PC-9 (cell line): Measurements from ENCODE around the gene SPEM2. TPM values are rescaled to one million over a fixed set of nuclear protein-coding genes. Genes with fewer than 3 reads are reported as not detected.

ENCODE experiments used
- BruUV-seq: library from RNA; stranded (reverse); fragments of 400-500 nt; replicated peaks from 2 replicates; lab custom pipeline; 2021; lab: Mats Ljungman, UMichigan
- CTCF ChIA-PET: fragments of 300-600 bp; sonication (Branson Sonifier 250); formaldehyde crosslinking; loops from one replicate; lab custom pipeline; 2022; ENCODE audit warnings: antibody characterized with exemption; lab: Charles Lee
- POLR2A ChIA-PET: fragments of 300-600 bp; sonication (Branson Sonifier 250); formaldehyde crosslinking; loops from one replicate; lab custom pipeline; 2022; ENCODE audit warnings: antibody characterized with exemption; ENCODE audit not compliant: unreplicated experiment; lab: Charles Lee
- DNase-seq, 2 experiments: peaks; one replicate each; pipeline versions ENCODE4 v3.0.0 to v3.0.0-alpha.2; 2015 to 2022; ENCODE audit warnings: mixed read lengths in 1 of 2
- H2AFZ ChIP-seq: fragments of 200-600 bp; sonication (generic); 2 replicates; pipeline ENCODE4 v1.8.1; 2017; ENCODE audit warnings: antibody characterized with exemption
- H3F3A ChIP-seq: fragments of 200-600 bp; sonication (generic); 2 replicates; pipeline ENCODE4 v1.8.1; 2017; ENCODE audit warnings: antibody characterized with exemption, mild to moderate bottlenecking, low read depth; ENCODE audit not compliant: insufficient read depth
- H3K27ac ChIP-seq: fragments of 200-600 bp; sonication (generic); 2 replicates; pipeline ENCODE4 v1.6.1; 2016; ENCODE audit warnings: mixed run types
- H3K27me3 ChIP-seq: fragments of 200-600 bp; sonication (generic); 2 replicates; pipeline ENCODE4 v1.6.1; 2016; ENCODE audit warnings: low read depth, mixed run types; ENCODE audit not compliant: insufficient read depth
- H3K36me3 ChIP-seq: fragments of 200-600 bp; sonication (generic); 2 replicates; pipeline ENCODE4 v1.6.1; 2016; ENCODE audit warnings: low read depth, mixed run types
- H3K4me1 ChIP-seq: fragments of 200-600 bp; sonication (generic); replicated peaks from 2 replicates; pipeline ENCODE4 v1.6.1; 2016; ENCODE audit warnings: mixed run types; ENCODE audit not compliant: insufficient read depth
- H3K4me2 ChIP-seq: fragments of 200-600 bp; sonication (generic); 2 replicates; pipeline ENCODE4 v1.6.1; 2017; ENCODE audit warnings: mixed run types
- H3K4me3 ChIP-seq: fragments of 200-600 bp; sonication (generic); 2 replicates; pipeline ENCODE4 v1.6.1; 2016; ENCODE audit warnings: mixed run types
- H3K79me2 ChIP-seq: fragments of 200-600 bp; sonication (generic); 2 replicates; pipeline ENCODE4 v1.6.1; 2017; ENCODE audit warnings: low read depth, mixed run types
- H3K9me2 ChIP-seq: fragments of 200-600 bp; sonication (generic); 2 replicates; pipeline ENCODE4 v1.8.1; 2017; ENCODE audit warnings: mild to moderate bottlenecking; ENCODE audit not compliant: insufficient read depth
- H3K9me3 ChIP-seq: fragments of 200-600 bp; sonication (generic); 2 replicates; pipeline ENCODE4 v1.8.1; 2016; ENCODE audit warnings: low read depth; ENCODE audit not compliant: insufficient read depth
- H4K20me1 ChIP-seq: fragments of 200-600 bp; sonication (generic); 2 replicates; pipeline ENCODE4 v1.8.1; 2017; ENCODE audit not compliant: insufficient read depth
- EZH2 ChIP-seq: fragments of 200-600 bp; sonication (generic); IDR thresholded peaks from 2 replicates; pipeline ENCODE4 v1.8.0; 2017; ENCODE audit warnings: antibody characterized with exemption, low read depth
- intact Hi-C: fragments of 100-400 bp; cut with micrococcal nuclease; formaldehyde crosslinking; loops from one replicate; pipeline ENCODE4 v1.10.0; 2022; ENCODE audit not compliant: unreplicated experiment
- total RNA-seq: library from RNA; stranded (reverse); gene quantifications from 2 replicates; pipeline ENCODE4 v1.2.3, GENCODE V29; 2021
- TF ChIP-seq, protein P1 (sequence below): fragments of 200-600 bp; sonication (generic); conservative IDR thresholded peaks from 2 replicates; pipeline ENCODE4 v1.6.1; 2017; ENCODE audit warnings: mixed run types, antibody characterized with exemption, mild to moderate bottlenecking, moderate library complexity

Gene SPEM2
- total RNA-seq, 1 experiment from 2014 or later, result 0.50 TPM

DNA sequence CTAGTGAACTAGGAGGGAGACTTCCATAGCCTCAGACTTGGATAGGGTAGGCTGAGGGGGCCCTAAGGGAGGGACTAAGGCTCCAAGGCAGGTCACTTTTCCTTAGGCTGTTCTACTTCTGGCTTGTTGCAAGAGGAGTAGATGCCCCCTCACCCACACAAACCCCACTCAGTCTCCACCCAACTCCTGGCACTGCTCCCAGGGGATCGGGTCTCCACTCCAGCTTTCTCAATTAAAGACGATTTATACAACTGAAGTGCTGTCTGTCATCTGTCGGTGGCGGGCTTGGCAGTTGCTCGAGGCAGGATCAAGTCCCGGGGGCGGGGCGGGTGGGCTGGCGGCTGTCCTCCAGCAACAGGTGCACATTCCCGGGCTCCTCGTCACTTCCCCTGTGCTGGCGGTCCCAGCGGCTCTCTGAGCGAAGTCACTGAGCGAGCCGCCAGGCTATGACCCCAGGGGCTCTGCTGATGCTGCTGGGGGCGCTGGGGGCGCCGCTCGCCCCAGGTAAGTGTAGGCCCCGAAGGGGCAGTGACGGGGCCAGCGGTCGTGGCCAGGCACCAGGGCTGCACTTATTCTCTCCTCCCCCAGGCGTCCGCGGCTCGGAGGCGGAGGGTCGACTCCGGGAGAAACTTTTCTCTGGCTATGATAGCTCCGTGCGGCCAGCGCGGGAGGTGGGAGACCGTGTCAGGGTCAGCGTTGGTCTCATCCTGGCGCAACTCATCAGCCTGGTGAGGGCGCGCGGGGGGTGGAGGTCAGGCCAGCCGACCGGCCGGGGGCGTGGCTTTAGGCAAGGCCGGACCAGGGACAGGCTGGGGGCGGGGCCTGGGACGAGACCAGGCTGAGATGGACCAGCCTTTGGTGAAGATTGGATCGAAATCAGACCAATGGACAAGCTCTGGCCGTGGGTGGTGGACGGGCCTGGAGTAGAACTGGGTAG, 19.5 kb downstream of the SPEM2 start, which contains the start of gene CHRNB1:
Gene CHRNB1 (plus strand): TSS at position 380 of the 937 bp plus-strand sequence. CDS start 67 bp downstream, at position 447.
- H3K4me2 ChIP-seq, result peak within 1 kb of the TSS; percentile 81
- CTCF ChIA-PET, result interaction anchor here (0.5 to 1.1 kb wide), 4 partner anchors 47 to 144 kb away, joined by 3 to 6 read pairs (median 4); no protein-coding TSS in a partner anchor
- no TSS peak for BruUV-seq

DNA sequence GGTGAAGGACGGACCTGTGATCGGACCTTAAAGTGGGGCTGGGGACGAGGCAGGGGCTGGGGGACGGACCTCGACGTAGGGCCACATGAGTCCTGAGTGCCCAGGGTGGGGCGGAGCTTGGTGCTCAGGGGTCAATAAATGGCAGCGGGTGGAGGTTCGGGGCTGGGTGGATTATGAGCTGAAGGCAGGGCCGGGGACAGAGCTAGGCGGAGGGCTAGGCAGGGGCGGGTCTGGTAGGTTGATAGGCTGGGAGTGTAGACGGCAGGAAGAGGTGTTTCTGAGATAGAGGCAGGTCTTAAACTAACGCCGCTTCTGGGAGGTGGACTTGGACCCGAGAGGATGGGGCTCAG, 20.2 kb downstream of the SPEM2 start:
- Histone ChIP-seq H3K27ac (peak overlapping the region; percentile 75), H3K4me3 (peak overlapping the region; percentile 71), H3K9me2 (no peaks in the 10 kb centered on the region), H3K9me3 (no peaks in the 10 kb centered on the region), H3K36me3 (no peaks in the 10 kb centered on the region), H3K4me1 (peaks cover 17% of the 10 kb centered on the region), H3K27me3 (no peaks in the 10 kb centered on the region), H3K4me2 (peak overlapping the region; percentile 81), H4K20me1 (no peaks in the 10 kb centered on the region), H2AFZ (peak overlapping the region; percentile 81; the same call in 1 of the 2 replicates), H3F3A (peaks cover 9% of the 10 kb centered on the region; the same call in 1 of the 2 replicates), H3K79me2 (no peaks in the 10 kb centered on the region)
- intact Hi-C loops, result loop anchor here (1.0 to 2.0 kb wide), 2 partner anchors 31 to 39 kb away; partner anchors contain the start of gene POLR2A
- POLR2A ChIA-PET, result interaction anchor here (0.5 to 1.4 kb wide), 12 partner anchors 9 to 219 kb away, joined by 3 to 12 read pairs (median 4); partner anchors contain the start of genes SOX15, TMEM102 and TMEM256
- CTCF ChIA-PET, result interaction anchor here (0.6 to 1.1 kb wide), 3 partner anchors 9 to 116 kb away, joined by 3 to 5 read pairs (median 5); no protein-coding TSS in a partner anchor
- DNase-seq, result peak; percentile 66 to 92
- BruUV-seq, result no TSS peak
- TF ChIP-seq EZH2, result no peak
- TF ChIP-seq, protein P1, sequence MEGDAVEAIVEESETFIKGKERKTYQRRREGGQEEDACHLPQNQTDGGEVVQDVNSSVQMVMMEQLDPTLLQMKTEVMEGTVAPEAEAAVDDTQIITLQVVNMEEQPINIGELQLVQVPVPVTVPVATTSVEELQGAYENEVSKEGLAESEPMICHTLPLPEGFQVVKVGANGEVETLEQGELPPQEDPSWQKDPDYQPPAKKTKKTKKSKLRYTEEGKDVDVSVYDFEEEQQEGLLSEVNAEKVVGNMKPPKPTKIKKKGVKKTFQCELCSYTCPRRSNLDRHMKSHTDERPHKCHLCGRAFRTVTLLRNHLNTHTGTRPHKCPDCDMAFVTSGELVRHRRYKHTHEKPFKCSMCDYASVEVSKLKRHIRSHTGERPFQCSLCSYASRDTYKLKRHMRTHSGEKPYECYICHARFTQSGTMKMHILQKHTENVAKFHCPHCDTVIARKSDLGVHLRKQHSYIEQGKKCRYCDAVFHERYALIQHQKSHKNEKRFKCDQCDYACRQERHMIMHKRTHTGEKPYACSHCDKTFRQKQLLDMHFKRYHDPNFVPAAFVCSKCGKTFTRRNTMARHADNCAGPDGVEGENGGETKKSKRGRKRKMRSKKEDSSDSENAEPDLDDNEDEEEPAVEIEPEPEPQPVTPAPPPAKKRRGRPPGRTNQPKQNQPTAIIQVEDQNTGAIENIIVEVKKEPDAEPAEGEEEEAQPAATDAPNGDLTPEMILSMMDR, result no peak

More for the DNA sequence above, 19.5 kb downstream of the SPEM2 start, which contains the start of gene CHRNB1:
- intact Hi-C loops, result loop anchor here (1.0 to 2.0 kb wide), 2 partner anchors 32 to 39 kb away; partner anchors contain the start of gene POLR2A
- Histone ChIP-seq H3K4me1 (peaks cover 12% of the 10 kb centered on the region), H4K20me1 (no peaks in the 10 kb centered on the region), H3K9me2 (no peaks in the 10 kb centered on the region), H3K79me2 (no peaks in the 10 kb centered on the region), H3K27ac (peak within 1 kb of the TSS; percentile 75), H3K4me3 (peak within 1 kb of the TSS; percentile 71), H3K36me3 (no peaks in the 10 kb centered on the region), H3K9me3 (no peaks in the 10 kb centered on the region), H2AFZ (peak within 1 kb of the TSS; percentile 81), H3F3A (peaks cover 3% of the 10 kb centered on the region; the same call in 1 of the 2 replicates), H3K27me3 (no peaks in the 10 kb centered on the region)
- POLR2A ChIA-PET, result interaction anchor here (0.5 to 1.5 kb wide), 10 partner anchors 10 to 220 kb away, joined by 3 to 12 read pairs (median 4); partner anchors contain the start of genes CD68, SOX15, TMEM102 and TMEM256
- peak; percentile 70 to 94 for DNase-seq
- TF ChIP-seq, protein P1, result no peak
- no peak for TF ChIP-seq EZH2

DNA sequence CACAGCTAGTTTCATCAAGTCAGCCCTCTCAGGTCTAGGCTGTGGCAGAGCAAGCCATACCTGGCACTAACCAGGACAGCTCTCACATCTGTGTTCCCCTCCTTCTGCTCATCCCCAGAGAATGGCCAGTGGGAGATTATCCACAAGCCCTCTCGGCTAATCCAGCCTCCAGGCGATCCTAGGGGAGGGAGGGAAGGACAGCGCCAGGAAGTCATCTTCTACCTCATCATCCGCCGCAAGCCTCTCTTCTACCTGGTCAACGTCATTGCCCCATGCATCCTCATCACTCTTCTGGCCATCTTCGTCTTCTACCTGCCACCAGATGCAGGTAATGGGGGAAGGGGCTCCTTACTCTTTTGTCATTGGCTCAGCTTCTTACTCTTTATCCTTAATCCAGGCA, 23.0 kb downstream of the SPEM2 start:
- Histone ChIP-seq H4K20me1 (no peaks in the 10 kb centered on the region), H2AFZ (no peak overlapping the region), H3K27ac (no peak overlapping the region), H3K9me3 (no peaks in the 10 kb centered on the region), H3K4me1 (peaks cover 17% of the 10 kb centered on the region), H3K27me3 (no peaks in the 10 kb centered on the region), H3K4me2 (no peak overlapping the region), H3K36me3 (no peaks in the 10 kb centered on the region), H3K9me2 (no peaks in the 10 kb centered on the region), H3K79me2 (no peaks in the 10 kb centered on the region), H3F3A (peaks cover 13% of the 10 kb centered on the region; the same call in 1 of the 2 replicates), H3K4me3 (no peak overlapping the region)
- CTCF ChIA-PET, result no interaction called here
- POLR2A ChIA-PET, result no interaction called here
- TF ChIP-seq, protein P1, result no peak
- TF ChIP-seq EZH2, result no peak
- BruUV-seq, result no TSS peak
- no peak for DNase-seq
- intact Hi-C loops, result no loop called here
